ENCODE data around the gene IQSEC1. TPM values are rescaled to one million over a fixed set of nuclear protein-coding genes. Genes with fewer than 3 reads are reported as not detected.

Gene IQSEC1
- total RNA-seq, 1 donor from 2014 or later, result 29.5 TPM

DNA sequence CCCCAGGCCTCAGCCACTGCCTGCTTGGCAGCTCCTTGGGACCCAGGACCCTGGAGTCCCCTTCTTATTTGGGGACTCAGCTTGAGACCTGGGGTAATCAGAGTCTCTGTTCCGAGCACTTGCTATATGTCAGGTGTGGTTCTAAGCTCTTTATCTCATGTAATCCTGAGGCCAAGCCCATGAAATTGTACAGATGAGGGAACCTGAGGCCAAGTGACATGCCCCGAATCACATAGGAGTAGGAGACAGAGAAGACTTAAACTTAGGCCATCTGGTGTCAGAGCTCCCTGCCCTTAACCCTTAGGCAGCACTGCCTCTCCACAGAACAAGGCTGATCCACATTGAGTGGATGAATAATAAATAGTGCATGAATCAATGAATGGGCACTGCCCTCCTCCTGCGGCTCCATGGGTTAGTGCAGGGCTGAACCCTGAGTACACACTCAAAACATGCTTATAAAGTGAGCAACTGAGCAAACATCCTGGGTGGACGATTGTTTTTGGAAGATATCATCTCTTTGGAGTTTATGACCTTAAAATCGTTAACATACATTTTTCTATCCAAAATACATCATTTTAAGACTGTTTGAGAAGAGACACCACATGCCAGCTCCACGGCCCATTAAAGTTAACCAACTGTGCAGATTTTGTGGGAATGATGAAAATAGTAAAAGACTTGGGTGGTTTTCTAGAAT is 33.2 kb upstream of the IQSEC1 start:
- Mint-ChIP-seq H3K27me3 (ENCODE audit: low read depth, unreplicated experiment) (peaks cover 19% of the 10 kb centered on the region), H3K4me3 (ENCODE audit: unreplicated experiment) (no peak overlapping the region), H3K36me3 (ENCODE audit: low read depth, unreplicated experiment) (peaks cover 5% of the 10 kb centered on the region), H3K27ac (ENCODE audit: unreplicated experiment) (no peak overlapping the region), H3K9me3 (ENCODE audit: unreplicated experiment) (peaks cover 5% of the 10 kb centered on the region), H3K4me1 (ENCODE audit: low read depth, unreplicated experiment) (peaks cover 8% of the 10 kb centered on the region)
- no peak overlapping the region for H3K27ac ChIP-seq (ENCODE audit: low read depth, low read length)
- H3K79me2 ChIP-seq (ENCODE audit: insufficient read depth, low read length), result no peaks in the 10 kb centered on the region
- no peaks in the 10 kb centered on the region for H4K20me1 ChIP-seq (ENCODE audit: insufficient read depth, low read length)
- H3K9me3 ChIP-seq (ENCODE audit: insufficient read depth, low read depth, low read length), result no peaks in the 10 kb centered on the region
- H3K4me1 ChIP-seq (ENCODE audit: insufficient read depth, low read length), result no peaks in the 10 kb centered on the region
- H3K4me3 ChIP-seq (ENCODE audit: insufficient read depth, low read depth, low read length), result no peak overlapping the region
- H2AFZ ChIP-seq (ENCODE audit: low read depth, low read length), result no peak overlapping the region
- no peak for FAIRE-seq
- TF ChIP-seq, protein P1, sequence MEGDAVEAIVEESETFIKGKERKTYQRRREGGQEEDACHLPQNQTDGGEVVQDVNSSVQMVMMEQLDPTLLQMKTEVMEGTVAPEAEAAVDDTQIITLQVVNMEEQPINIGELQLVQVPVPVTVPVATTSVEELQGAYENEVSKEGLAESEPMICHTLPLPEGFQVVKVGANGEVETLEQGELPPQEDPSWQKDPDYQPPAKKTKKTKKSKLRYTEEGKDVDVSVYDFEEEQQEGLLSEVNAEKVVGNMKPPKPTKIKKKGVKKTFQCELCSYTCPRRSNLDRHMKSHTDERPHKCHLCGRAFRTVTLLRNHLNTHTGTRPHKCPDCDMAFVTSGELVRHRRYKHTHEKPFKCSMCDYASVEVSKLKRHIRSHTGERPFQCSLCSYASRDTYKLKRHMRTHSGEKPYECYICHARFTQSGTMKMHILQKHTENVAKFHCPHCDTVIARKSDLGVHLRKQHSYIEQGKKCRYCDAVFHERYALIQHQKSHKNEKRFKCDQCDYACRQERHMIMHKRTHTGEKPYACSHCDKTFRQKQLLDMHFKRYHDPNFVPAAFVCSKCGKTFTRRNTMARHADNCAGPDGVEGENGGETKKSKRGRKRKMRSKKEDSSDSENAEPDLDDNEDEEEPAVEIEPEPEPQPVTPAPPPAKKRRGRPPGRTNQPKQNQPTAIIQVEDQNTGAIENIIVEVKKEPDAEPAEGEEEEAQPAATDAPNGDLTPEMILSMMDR (IDR thresholded peaks at IDR 0.05; ENCODE audit: insufficient read depth, low read depth, low read length), result no peak
- no peak for TF ChIP-seq EZH2 (IDR thresholded peaks at IDR 0.05; ENCODE audit: insufficient read depth, low read length)
- H3K4me2 ChIP-seq (ENCODE audit: low read length), result no peak overlapping the region
- DNase-seq (ENCODE audit: low read depth), result no peak
- no peak overlapping the region for H3K9ac ChIP-seq (ENCODE audit: low read length)
- no peaks in the 10 kb centered on the region for H3K27me3 ChIP-seq (ENCODE audit: insufficient read depth, low read length)
- H3K36me3 ChIP-seq (ENCODE audit: insufficient read depth, low read length), result no peaks in the 10 kb centered on the region

DNA sequence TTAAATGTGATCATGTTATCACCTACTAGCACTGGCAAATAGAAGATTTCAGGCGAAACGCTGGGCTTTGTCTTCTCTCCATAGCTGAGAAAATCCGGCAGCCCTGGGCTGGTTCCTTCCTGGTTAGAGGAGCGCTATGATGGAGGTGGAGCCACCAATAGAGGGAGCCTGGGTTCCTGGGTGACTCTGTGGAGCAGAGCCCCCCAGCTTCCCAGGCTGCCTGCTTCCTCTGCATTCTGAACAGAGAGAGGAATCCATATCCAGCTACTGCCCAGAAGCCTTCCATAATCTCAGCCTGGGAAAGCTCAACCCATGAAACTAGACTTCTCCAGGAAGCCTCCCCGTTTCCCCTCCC is 32.6 kb upstream of the IQSEC1 start:
- Mint-ChIP-seq H3K9me3 (ENCODE audit: unreplicated experiment) (peaks cover 5% of the 10 kb centered on the region), H3K4me1 (ENCODE audit: low read depth, unreplicated experiment) (peaks cover 9% of the 10 kb centered on the region), H3K27ac (ENCODE audit: unreplicated experiment) (no peak overlapping the region), H3K27me3 (ENCODE audit: low read depth, unreplicated experiment) (peaks cover 22% of the 10 kb centered on the region), H3K36me3 (ENCODE audit: low read depth, unreplicated experiment) (peaks cover 6% of the 10 kb centered on the region), H3K4me3 (ENCODE audit: unreplicated experiment) (no peak overlapping the region)
- Histone ChIP-seq H2AFZ (ENCODE audit: low read depth, low read length) (no peak overlapping the region), H3K36me3 (ENCODE audit: insufficient read depth, low read length) (no peaks in the 10 kb centered on the region), H3K9ac (ENCODE audit: low read length) (no peak overlapping the region), H4K20me1 (ENCODE audit: insufficient read depth, low read length) (no peaks in the 10 kb centered on the region), H3K79me2 (ENCODE audit: insufficient read depth, low read length) (no peaks in the 10 kb centered on the region), H3K4me3 (ENCODE audit: insufficient read depth, low read depth, low read length) (no peak overlapping the region), H3K4me2 (ENCODE audit: low read length) (no peak overlapping the region), H3K27me3 (ENCODE audit: insufficient read depth, low read length) (no peaks in the 10 kb centered on the region), H3K4me1 (ENCODE audit: insufficient read depth, low read length) (no peaks in the 10 kb centered on the region), H3K9me3 (ENCODE audit: insufficient read depth, low read depth, low read length) (no peaks in the 10 kb centered on the region), H3K27ac (ENCODE audit: low read depth, low read length) (no peak overlapping the region)
- TF ChIP-seq, protein P1 (IDR thresholded peaks at IDR 0.05; ENCODE audit: insufficient read depth, low read depth, low read length), result no peak
- no peak for TF ChIP-seq EZH2 (IDR thresholded peaks at IDR 0.05; ENCODE audit: insufficient read depth, low read length)
- FAIRE-seq, result no peak
- no peak for DNase-seq (ENCODE audit: low read depth)

DNA sequence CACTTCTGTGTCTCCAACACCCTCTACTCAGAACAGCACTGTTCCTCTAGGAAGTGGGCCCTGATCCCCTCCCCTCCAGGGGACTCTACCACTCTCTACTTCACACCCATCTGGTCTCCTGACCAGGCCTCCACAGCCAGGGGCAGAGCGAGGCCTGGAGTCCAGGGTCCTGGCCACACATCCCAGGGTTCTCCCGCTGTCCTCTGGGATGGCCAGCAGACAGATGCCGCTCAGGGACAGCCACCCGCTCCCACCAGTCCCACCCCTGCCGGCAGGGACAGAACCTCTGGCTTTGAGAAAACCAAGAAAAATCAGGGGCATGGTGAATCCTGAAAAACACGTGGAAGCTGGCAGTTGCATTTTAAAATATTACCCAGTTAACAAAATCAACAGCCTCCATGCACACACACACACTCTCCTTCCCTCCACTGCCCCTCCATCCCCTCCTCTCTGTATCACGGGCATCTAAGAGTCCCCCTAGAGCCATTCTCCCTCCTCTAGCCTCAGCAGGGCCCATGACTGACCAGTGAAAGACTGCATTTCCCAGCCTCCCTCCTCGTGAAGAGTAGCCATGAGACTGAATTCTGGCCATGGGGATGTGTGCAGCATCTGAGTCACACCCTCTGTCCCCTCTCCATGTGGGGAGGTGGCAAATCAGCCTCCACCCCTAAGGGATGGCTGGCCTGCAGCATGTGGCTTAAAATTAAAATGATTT is 32.1 kb upstream of the IQSEC1 start:
- Histone ChIP-seq H3K36me3 (ENCODE audit: insufficient read depth, low read length) (no peaks in the 10 kb centered on the region), H3K79me2 (ENCODE audit: insufficient read depth, low read length) (no peaks in the 10 kb centered on the region), H3K27ac (ENCODE audit: low read depth, low read length) (no peak overlapping the region), H4K20me1 (ENCODE audit: insufficient read depth, low read length) (no peaks in the 10 kb centered on the region), H3K27me3 (ENCODE audit: insufficient read depth, low read length) (no peaks in the 10 kb centered on the region), H3K4me1 (ENCODE audit: insufficient read depth, low read length) (no peaks in the 10 kb centered on the region), H3K4me2 (ENCODE audit: low read length) (no peak overlapping the region), H3K4me3 (ENCODE audit: insufficient read depth, low read depth, low read length) (no peak overlapping the region), H3K9me3 (ENCODE audit: insufficient read depth, low read depth, low read length) (no peaks in the 10 kb centered on the region), H2AFZ (ENCODE audit: low read depth, low read length) (no peak overlapping the region), H3K9ac (ENCODE audit: low read length) (no peak overlapping the region)
- no peak for DNase-seq (ENCODE audit: low read depth)
- FAIRE-seq, result no peak
- peaks cover 4% of the 10 kb centered on the region for H3K4me1 Mint-ChIP-seq (ENCODE audit: low read depth, unreplicated experiment)
- no peak overlapping the region for H3K4me3 Mint-ChIP-seq (ENCODE audit: unreplicated experiment)
- peaks cover 6% of the 10 kb centered on the region for H3K36me3 Mint-ChIP-seq (ENCODE audit: low read depth, unreplicated experiment)
- no peak overlapping the region for H3K27ac Mint-ChIP-seq (ENCODE audit: unreplicated experiment)
- H3K9me3 Mint-ChIP-seq (ENCODE audit: unreplicated experiment), result peaks cover 5% of the 10 kb centered on the region
- H3K27me3 Mint-ChIP-seq (ENCODE audit: low read depth, unreplicated experiment), result peaks cover 22% of the 10 kb centered on the region
- TF ChIP-seq, protein P1 (IDR thresholded peaks at IDR 0.05; ENCODE audit: insufficient read depth, low read depth, low read length), result no peak
- TF ChIP-seq EZH2 (IDR thresholded peaks at IDR 0.05; ENCODE audit: insufficient read depth, low read length), result no peak
